ENCODE results near the gene AK9.

GRCh38 chr6:109456111-109456583 is 234.9 kb downstream of the AK9 start:
- TF ChIP-seq EZH2 (IDR thresholded peaks at IDR 0.05; ENCODE audit: borderline replicate concordance, low read length), result no peak
- TF ChIP-seq CTCF (IDR thresholded peaks at IDR 0.05; ENCODE audit: low read length), result no peak
